GM12878 (cell line): ENCODE results near the gene CDK2. TPM values are rescaled to one million over a fixed set of nuclear protein-coding genes. Genes with fewer than 3 reads are reported as not detected.

Experiments used
- ASH2L ChIP-seq: fragments of 300-600, 200-600 bp; sonication (generic); IDR thresholded peaks from 2 replicates; pipeline ENCODE4 v1.6.1; 2017; ENCODE audit warnings: low read depth, mild to moderate bottlenecking, borderline replicate concordance
- BMI1 ChIP-seq: fragments of 450-650 bp; IDR thresholded peaks from 2 replicates; pipeline ENCODE4 v1.6.1; 2016; ENCODE audit warnings: mild to moderate bottlenecking, moderate library complexity, borderline replicate concordance
- CBX5 ChIP-seq: sonication (generic); IDR thresholded peaks from 2 replicates; pipeline ENCODE4 v1.6.1; 2016; ENCODE audit warnings: low read depth, moderate library complexity, mild to moderate bottlenecking, inconsistent platforms
- FOXM1 ChIP-seq: IDR thresholded peaks from 2 replicates; pipeline ENCODE4 v1.6.1; 2012; ENCODE audit warnings: low read depth, mild to moderate bottlenecking, inconsistent platforms, low read length, moderate library complexity
- KLF5 ChIP-seq: fragments of 450-650 bp; IDR thresholded peaks from 2 replicates; pipeline ENCODE4 v1.6.1; 2014; ENCODE audit warnings: mild to moderate bottlenecking; ENCODE audit not compliant: partially characterized antibody
- PML ChIP-seq: IDR thresholded peaks from 2 replicates; pipeline ENCODE4 v1.6.1; 2012; ENCODE audit warnings: low read length, inconsistent platforms
- RB1 ChIP-seq: fragments of 450-650 bp; formaldehyde crosslinking; IDR thresholded peaks from 2 replicates; pipeline ENCODE4 v1.6.1; 2017; ENCODE audit warnings: mild to moderate bottlenecking, borderline replicate concordance
- SMARCA5 ChIP-seq: fragments of 450-650 bp; IDR thresholded peaks from 2 replicates; pipeline ENCODE4 v1.6.1; 2017; ENCODE audit warnings: mild to moderate bottlenecking
- SREBF2 ChIP-seq: IDR thresholded peaks from 2 replicates; pipeline ENCODE4 v1.6.1; 2012; ENCODE audit warnings: mild to moderate bottlenecking, low read length
- SUZ12 ChIP-seq: fragments of 200-600 bp; sonication (generic); IDR thresholded peaks from one replicate; pipeline ENCODE4 v1.6.1; 2018; ENCODE audit warnings: antibody characterized with exemption, mild to moderate bottlenecking; ENCODE audit not compliant: unreplicated experiment
- ZNF384 ChIP-seq: IDR thresholded peaks from 2 replicates; pipeline ENCODE4 v1.6.1; 2012; ENCODE audit warnings: low read depth, mild to moderate bottlenecking, low read length, improper control_type of control experiment, borderline replicate concordance
- ZNF622 ChIP-seq: fragments of 450-650 bp; IDR thresholded peaks from 2 replicates; pipeline ENCODE4 v1.6.1; 2017; ENCODE audit warnings: mild to moderate bottlenecking, inconsistent platforms
- ZSCAN29 ChIP-seq: fragments of 450-650 bp; IDR thresholded peaks from 2 replicates; pipeline ENCODE4 v1.6.1; 2017; ENCODE audit warnings: mild to moderate bottlenecking, moderate library complexity
- polyA plus RNA-seq, 11 experiments: library from polyadenylated mRNA; depleted of rRNA in 4 of 11; unstranded in 6 of 11; stranded (reverse) in 5 of 11; fragments of >200 nt; fragmentation: Nextera tagmentation in 4 of 11; fragmentation: Illumina TruSeq in 1 of 11; extraction: Ambion mirVana in 4 of 11; extraction: Trizol in 1 of 11; gene quantifications; 1 replicate in 1 of 11; 2 replicates in 10 of 11; pipeline versions ENCODE4 v1.2.1 to v1.2.3, GENCODE V29; 2011 to 2016; ENCODE audit warnings: inconsistent platforms in 2 of 11, missing spikeins in 2 of 11, low read depth in 1 of 11
- total RNA-seq, 4 experiments: library from RNA; depleted of rRNA in 3 of 4; stranded (reverse); fragments of >200 nt in 3 of 4; fragmentation: Illumina TruSeq in 1 of 4; extraction: Trizol in 1 of 4; gene quantifications; 2 replicates each; pipeline versions ENCODE4 v1.2.1 to v1.2.3, GENCODE V29; 2013 to 2021
- TF ChIP-seq, protein P1 (sequence below): fragments of 450-650 bp; IDR thresholded peaks from 2 replicates; pipeline ENCODE4 v1.6.1; 2014; ENCODE audit warnings: mild to moderate bottlenecking
- TF ChIP-seq, protein P2 (sequence below): IDR thresholded peaks from 2 replicates; pipeline ENCODE4 v1.6.1; 2011; ENCODE audit warnings: borderline replicate concordance, low read depth, mild to moderate bottlenecking, moderate library complexity, low read length; ENCODE audit not compliant: insufficient read depth, poor library complexity, severe bottlenecking
- TF ChIP-seq, protein P3 (sequence below): IDR thresholded peaks from 2 replicates; pipeline ENCODE4 v1.6.1; 2011; ENCODE audit warnings: mild to moderate bottlenecking, low read depth, low read length, moderate library complexity; ENCODE audit not compliant: insufficient replicate concordance
- TF ChIP-seq, protein P4 (sequence below): IDR thresholded peaks from 2 replicates; pipeline ENCODE4 v1.6.1; 2012; ENCODE audit warnings: improper control_type of control experiment, low read depth, low read length; ENCODE audit not compliant: insufficient replicate concordance

The CDK2 gene
- total and polyA plus RNA-seq, 10 of the 15 experiments (the other 5 are each of a cell fraction or from before 2014, with no cell fraction given): 13.1 to 138 (median 82.2) TPM

DNA sequence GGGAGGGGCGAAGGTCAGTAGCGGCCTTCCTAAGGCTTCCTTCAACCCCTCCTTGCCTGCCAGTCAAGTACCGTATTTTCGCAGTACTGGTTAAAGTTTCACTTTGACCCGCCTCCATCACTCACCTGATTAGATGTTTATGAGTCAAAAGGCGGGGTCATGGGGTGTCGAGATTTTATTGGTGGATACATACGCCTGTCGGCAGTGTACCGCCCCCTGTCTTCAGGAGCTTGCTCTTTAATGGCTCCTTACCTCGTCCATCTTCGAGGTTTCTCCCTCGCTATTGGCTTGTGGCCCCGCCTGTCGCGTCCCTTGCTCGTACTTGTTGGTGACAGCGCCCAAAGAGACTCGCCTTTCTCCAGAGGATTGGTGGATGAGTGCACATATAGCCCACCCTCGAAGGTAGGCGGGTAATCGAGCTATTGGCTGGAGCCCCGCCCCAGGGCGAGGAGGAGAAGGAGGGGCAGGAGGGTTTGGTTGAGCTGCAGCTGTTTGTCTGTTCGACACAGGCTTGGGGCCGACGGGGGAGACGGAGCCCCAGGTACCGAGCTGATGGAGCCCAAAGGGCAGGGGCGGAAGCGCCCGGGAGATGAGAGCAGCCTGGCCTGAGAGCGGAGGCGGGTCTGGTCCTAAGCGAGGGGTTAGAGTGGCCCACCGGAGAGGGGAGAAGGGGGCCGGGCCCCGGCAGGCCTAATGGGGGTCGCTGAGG lies 7.1 kb downstream of the CDK2 start, which contains the start of gene RAB5B (continued):
- TF ChIP-seq CBX5: no peak
- TF ChIP-seq ASH2L: no peak
- TF ChIP-seq BMI1: no peak
- TF ChIP-seq, protein P1, sequence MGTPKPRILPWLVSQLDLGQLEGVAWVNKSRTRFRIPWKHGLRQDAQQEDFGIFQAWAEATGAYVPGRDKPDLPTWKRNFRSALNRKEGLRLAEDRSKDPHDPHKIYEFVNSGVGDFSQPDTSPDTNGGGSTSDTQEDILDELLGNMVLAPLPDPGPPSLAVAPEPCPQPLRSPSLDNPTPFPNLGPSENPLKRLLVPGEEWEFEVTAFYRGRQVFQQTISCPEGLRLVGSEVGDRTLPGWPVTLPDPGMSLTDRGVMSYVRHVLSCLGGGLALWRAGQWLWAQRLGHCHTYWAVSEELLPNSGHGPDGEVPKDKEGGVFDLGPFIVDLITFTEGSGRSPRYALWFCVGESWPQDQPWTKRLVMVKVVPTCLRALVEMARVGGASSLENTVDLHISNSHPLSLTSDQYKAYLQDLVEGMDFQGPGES: peak; percentile 100
- TF ChIP-seq, protein P2, sequence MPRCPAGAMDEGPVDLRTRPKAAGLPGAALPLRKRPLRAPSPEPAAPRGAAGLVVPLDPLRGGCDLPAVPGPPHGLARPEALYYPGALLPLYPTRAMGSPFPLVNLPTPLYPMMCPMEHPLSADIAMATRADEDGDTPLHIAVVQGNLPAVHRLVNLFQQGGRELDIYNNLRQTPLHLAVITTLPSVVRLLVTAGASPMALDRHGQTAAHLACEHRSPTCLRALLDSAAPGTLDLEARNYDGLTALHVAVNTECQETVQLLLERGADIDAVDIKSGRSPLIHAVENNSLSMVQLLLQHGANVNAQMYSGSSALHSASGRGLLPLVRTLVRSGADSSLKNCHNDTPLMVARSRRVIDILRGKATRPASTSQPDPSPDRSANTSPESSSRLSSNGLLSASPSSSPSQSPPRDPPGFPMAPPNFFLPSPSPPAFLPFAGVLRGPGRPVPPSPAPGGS: no peak
- TF ChIP-seq RB1: peak; percentile 49; the same call in 1 of the 2 replicates
- no peak for TF ChIP-seq SMARCA5
- TF ChIP-seq, protein P3, sequence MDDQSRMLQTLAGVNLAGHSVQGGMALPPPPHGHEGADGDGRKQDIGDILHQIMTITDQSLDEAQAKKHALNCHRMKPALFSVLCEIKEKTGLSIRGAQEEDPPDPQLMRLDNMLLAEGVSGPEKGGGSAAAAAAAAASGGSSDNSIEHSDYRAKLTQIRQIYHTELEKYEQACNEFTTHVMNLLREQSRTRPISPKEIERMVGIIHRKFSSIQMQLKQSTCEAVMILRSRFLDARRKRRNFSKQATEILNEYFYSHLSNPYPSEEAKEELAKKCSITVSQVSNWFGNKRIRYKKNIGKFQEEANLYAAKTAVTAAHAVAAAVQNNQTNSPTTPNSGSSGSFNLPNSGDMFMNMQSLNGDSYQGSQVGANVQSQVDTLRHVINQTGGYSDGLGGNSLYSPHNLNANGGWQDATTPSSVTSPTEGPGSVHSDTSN: peak; percentile 95
- peak; percentile 88 for TF ChIP-seq ZNF622
- TF ChIP-seq SREBF2: peak; percentile 61; the same call in 1 of the 2 replicates
- TF ChIP-seq SUZ12: no peak
- peak; percentile 45; the same call in 1 of the 2 replicates for TF ChIP-seq FOXM1
- TF ChIP-seq ZNF384: no peak
- TF ChIP-seq ZSCAN29: no peak
- TF ChIP-seq PML: peak; percentile 85
- TF ChIP-seq, protein P4, sequence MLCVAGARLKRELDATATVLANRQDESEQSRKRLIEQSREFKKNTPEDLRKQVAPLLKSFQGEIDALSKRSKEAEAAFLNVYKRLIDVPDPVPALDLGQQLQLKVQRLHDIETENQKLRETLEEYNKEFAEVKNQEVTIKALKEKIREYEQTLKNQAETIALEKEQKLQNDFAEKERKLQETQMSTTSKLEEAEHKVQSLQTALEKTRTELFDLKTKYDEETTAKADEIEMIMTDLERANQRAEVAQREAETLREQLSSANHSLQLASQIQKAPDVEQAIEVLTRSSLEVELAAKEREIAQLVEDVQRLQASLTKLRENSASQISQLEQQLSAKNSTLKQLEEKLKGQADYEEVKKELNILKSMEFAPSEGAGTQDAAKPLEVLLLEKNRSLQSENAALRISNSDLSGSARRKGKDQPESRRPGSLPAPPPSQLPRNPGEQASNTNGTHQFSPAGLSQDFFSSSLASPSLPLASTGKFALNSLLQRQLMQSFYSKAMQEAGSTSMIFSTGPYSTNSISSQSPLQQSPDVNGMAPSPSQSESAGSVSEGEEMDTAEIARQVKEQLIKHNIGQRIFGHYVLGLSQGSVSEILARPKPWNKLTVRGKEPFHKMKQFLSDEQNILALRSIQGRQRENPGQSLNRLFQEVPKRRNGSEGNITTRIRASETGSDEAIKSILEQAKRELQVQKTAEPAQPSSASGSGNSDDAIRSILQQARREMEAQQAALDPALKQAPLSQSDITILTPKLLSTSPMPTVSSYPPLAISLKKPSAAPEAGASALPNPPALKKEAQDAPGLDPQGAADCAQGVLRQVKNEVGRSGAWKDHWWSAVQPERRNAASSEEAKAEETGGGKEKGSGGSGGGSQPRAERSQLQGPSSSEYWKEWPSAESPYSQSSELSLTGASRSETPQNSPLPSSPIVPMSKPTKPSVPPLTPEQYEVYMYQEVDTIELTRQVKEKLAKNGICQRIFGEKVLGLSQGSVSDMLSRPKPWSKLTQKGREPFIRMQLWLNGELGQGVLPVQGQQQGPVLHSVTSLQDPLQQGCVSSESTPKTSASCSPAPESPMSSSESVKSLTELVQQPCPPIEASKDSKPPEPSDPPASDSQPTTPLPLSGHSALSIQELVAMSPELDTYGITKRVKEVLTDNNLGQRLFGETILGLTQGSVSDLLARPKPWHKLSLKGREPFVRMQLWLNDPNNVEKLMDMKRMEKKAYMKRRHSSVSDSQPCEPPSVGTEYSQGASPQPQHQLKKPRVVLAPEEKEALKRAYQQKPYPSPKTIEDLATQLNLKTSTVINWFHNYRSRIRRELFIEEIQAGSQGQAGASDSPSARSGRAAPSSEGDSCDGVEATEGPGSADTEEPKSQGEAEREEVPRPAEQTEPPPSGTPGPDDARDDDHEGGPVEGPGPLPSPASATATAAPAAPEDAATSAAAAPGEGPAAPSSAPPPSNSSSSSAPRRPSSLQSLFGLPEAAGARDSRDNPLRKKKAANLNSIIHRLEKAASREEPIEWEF: no peak
- TF ChIP-seq KLF5: peak; percentile 98
